ENCODE measurements around the gene FDX1. TPM values are rescaled to one million over a fixed set of nuclear protein-coding genes. Genes with fewer than 3 reads are reported as not detected.

The FDX1 gene
- polyA plus RNA-seq, 1 donor: 8.6 TPM

GRCh38 chr11:110508786-110509185 lies 79.0 kb downstream of the FDX1 start:
- DNase-seq (ENCODE audit: low read depth): no peak

GRCh38 chr11:110509472-110509871 lies 79.7 kb downstream of the FDX1 start:
- DNase-seq (ENCODE audit: low read depth): no peak

GRCh38 chr11:110512026-110512425 lies 82.3 kb downstream of the FDX1 start:
- DNase-seq (ENCODE audit: low read depth): no peak

GRCh38 chr11:110513259-110513801 lies 83.6 kb downstream of the FDX1 start:
- no peak for DNase-seq (ENCODE audit: low read depth)

GRCh38 chr11:110513846-110514437 lies 84.2 kb downstream of the FDX1 start:
- no peak for DNase-seq (ENCODE audit: low read depth)

Other genes starting within 250 kb of the FDX1 start
- gene RDX, start 133.3 kb upstream of the FDX1 start, polyA plus RNA-seq (ENCODE audit: insufficient read length): 77.8 TPM